Fibroblast of mammary gland (primary cell): Measurements from ENCODE around the gene DNAI2.
"Not testable (repeated sequence)": the region's sequence is repeated elsewhere in the genome, so short reads cannot be mapped to it uniquely, and the experiment has no call there.

Experiments used
- DNase-seq: peaks from one replicate; pipeline ENCODE4 v3.0.0-alpha.2; 2010; ENCODE audit warnings: low read depth
- H3K4me3 ChIP-seq: 2 replicates; pipeline ENCODE4 v1.5.1; 2011; ENCODE audit warnings: low read depth, mild to moderate bottlenecking, low read length, moderate library complexity; ENCODE audit not compliant: control insufficient read depth
- TF ChIP-seq, protein P1 (sequence below): conservative IDR thresholded peaks from 2 replicates; pipeline ENCODE4 v1.5.1; 2011; ENCODE audit warnings: low read depth, low read length, inconsistent platforms; ENCODE audit not compliant: control insufficient read depth, insufficient read depth

Gene DNAI2

DNA sequence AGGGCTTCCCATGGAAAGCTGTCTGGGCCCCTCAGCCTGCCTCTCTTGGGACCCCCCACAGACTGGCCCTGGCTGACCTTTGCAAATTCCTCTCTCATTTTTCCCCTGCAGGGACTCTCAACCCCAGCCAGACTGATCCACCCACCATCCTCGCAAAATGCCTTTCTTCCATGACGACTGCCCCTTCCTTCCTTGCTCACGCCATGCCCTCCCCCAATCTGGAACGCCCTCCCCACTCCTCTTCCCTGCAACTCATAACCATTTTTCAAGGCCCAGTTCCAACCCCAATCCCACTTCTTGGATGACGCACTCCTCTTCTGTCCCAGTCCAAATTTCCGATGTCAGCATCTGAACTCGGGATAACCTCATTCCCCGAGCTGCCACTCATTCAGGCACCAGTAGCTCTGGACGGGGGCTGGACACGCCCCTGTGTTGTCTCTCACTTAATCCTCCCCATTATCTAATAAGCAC is 1.3 kb upstream of the DNAI2 start:
- TF ChIP-seq, protein P1, sequence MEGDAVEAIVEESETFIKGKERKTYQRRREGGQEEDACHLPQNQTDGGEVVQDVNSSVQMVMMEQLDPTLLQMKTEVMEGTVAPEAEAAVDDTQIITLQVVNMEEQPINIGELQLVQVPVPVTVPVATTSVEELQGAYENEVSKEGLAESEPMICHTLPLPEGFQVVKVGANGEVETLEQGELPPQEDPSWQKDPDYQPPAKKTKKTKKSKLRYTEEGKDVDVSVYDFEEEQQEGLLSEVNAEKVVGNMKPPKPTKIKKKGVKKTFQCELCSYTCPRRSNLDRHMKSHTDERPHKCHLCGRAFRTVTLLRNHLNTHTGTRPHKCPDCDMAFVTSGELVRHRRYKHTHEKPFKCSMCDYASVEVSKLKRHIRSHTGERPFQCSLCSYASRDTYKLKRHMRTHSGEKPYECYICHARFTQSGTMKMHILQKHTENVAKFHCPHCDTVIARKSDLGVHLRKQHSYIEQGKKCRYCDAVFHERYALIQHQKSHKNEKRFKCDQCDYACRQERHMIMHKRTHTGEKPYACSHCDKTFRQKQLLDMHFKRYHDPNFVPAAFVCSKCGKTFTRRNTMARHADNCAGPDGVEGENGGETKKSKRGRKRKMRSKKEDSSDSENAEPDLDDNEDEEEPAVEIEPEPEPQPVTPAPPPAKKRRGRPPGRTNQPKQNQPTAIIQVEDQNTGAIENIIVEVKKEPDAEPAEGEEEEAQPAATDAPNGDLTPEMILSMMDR = no peak
- DNase-seq = peak; percentile 67
- no peak overlapping the region for H3K4me3 ChIP-seq

DNA sequence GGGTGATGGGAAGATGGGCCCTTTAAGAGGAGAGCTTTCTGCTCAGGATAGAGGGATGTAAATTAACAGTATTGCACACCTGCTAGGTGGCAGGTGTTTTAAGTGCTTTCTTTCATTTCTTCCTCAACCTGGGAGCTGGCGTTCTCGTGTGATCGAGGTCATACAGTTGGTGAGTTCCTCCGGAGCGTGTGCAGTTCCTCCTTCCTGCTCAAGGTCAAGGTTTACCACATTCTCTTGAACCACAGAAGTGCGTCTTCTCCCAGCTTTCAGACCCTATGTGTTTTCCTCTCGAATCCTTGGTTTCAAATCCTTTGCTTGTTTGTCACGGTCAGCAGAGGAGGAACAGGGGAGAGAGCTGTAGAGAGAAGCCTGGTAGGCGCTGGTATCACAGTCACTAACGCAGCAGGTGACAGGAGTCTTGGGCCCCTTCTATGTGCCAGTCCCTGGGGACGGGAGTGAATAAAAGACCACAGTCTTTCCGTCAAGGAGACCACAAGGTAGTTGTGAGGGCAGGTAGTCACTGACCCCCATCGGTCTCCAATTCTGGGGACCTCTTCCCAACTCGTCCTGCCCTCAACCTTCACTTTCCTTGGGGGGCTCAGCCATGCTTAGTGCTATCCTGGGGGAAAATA is 791 bp downstream of the DNAI2 start:
- H3K4me3 ChIP-seq = no peak overlapping the region
- DNase-seq = no peak
- TF ChIP-seq, protein P1 = no peak

DNA sequence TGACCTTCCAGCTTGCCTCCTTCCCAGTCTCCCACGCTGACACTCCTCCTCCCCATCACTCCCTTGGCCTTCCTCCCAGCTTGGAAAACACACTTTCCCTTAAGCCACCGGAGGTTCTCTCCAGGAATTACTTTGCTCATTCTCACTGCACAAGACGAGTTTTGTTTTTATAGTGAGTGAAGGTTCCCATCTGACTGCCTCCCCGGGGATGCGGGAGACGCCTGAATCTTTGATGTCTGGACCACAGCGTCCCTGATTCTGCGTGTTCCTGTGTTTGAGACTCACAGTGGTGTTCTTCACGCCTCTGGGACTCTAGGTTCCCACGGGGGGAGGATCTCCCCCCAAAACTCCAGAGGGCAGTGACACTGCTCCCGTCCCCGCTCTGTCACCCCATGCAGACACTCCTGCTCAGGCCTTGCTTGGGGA is 2.0 kb downstream of the DNAI2 start:
- TF ChIP-seq, protein P1 = no peak
- DNase-seq = peak; percentile 64
- no peak overlapping the region for H3K4me3 ChIP-seq

DNA sequence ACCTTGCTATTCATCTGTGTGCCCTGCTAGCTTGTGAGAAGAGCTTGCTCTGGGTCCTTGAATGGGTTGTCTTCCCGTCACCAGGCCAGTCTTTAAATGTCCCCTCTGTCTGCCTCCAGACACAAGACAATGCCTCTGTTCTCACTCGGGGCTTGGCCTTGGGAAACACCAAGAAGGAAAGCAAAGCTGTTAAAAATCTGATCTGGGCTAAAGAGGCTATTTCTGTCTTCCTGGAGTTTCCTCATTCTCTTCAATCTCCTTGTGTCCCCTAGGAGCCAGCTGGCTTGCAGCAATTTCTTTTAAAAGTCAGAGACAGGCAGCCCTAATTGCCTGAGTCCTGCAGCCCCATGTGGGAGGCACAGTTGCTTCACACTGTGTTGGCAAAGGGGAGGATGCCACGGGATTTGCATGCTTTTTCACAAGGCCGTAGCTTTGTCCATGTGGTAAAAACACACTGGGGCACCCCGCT is 2.5 kb downstream of the DNAI2 start:
- TF ChIP-seq, protein P1 = no peak
- H3K4me3 ChIP-seq = no peak overlapping the region
- DNase-seq = peak; percentile 26

DNA sequence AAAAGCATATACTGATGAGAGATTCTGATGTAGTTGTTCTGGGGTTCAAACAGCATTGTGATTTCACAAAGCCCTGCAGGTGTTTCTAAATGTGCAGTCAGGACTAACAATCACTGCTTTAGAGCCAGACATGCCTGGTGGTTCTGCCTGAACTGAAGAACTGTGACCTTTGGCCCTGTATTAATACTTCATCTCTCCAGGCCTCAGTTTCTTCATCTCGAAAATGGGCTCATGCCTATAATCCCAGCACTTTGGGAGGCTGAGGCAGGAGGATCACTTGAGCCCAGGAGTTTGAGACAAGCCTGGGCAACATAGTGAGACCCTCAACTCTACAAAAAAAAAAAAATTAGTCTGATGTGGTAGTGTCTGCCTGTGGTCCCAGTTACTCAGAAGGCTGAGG is 3.9 kb downstream of the DNAI2 start:
- TF ChIP-seq, protein P1 = no peak
- no peak for DNase-seq
- H3K4me3 ChIP-seq = no peak overlapping the region

DNA sequence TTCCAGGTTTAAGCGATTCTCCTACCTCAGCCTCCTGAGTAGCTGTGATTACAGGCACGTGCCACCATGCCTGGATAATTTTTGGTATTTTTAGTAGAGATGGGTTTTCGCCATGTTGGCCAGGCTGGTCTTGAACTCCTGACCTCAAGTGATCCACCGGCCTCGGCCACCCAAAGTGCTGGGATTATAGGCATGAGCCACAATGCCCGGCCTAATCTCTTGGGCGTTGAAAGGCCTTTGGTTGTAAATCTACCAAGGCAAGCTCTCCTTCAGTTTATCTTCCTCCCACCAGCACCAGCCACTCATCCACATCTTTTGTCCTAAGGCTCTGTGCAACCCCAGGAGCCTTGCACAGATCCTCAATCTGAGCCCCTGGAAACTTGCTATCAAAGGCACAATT is 5.6 kb downstream of the DNAI2 start:
- DNase-seq, H3K4me3 ChIP-seq: not testable (repeated sequence)

DNA sequence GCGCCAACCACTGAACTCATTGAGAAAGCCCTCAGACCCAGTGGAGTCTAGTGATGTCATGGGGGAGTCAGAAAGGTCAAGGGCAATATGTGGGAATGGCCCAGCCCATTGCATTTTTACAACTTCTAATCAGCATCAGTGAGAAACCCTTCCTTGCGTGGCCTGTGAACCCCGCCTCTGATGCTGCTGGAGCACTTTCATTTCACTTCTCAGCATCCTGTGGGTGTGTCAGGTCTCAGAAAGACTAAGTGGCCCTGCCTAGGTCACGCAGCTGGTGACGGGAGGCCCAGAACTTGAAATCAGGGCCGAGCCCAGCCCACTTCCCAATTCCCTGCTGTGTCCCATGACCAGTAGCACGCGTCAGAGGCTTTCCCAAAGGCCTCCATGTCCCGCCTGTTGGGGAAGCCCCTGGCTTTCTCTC is 6.1 kb downstream of the DNAI2 start:
- TF ChIP-seq, protein P1 = no peak
- no peak overlapping the region for H3K4me3 ChIP-seq
- DNase-seq = no peak
